Measurements from ENCODE around the gene CDK5R1.

The CDK5R1 gene

GRCh38 chr17:32492264-32492589, 5.4 kb downstream of the CDK5R1 start:
- peak in 1 of 58 donors; percentile 47 for DNase-seq

- no peak for DNase-seq
Observed at GRCh38 chr17:32492648-32493289, 6.0 kb downstream of the CDK5R1 start.

- DNase-seq, result no peak
Observed at GRCh38 chr17:32493571-32493970, 6.8 kb downstream of the CDK5R1 start.

- DNase-seq, result no peak
Observed at GRCh38 chr17:32493976-32494513, 7.3 kb downstream of the CDK5R1 start.

- DNase-seq, result peak in 45 of 58 donors; percentile 20 to 79 (median 53)
Observed at GRCh38 chr17:32494621-32495358, 8.0 kb downstream of the CDK5R1 start.

- DNase-seq, result peak in 33 of 58 donors; percentile 18 to 69 (median 40)
Observed at GRCh38 chr17:32495359-32496231, 8.8 kb downstream of the CDK5R1 start.

GRCh38 chr17:32496395-32497073, 9.7 kb downstream of the CDK5R1 start:
- DNase-seq, result no peak

- no peak for DNase-seq
Observed at GRCh38 chr17:32497431-32498205, 10.8 kb downstream of the CDK5R1 start.

GRCh38 chr17:32498391-32498790, 11.6 kb downstream of the CDK5R1 start:
- DNase-seq, result no peak

- no peak for DNase-seq
Observed at GRCh38 chr17:32502013-32502412, 15.2 kb downstream of the CDK5R1 start.

GRCh38 chr17:32502710-32503109, 15.9 kb downstream of the CDK5R1 start:
- no peak for DNase-seq

- peak in 1 of 58 donors; percentile 19 for DNase-seq
Observed at GRCh38 chr17:32503251-32504165, 16.7 kb downstream of the CDK5R1 start.

- peak in 1 of 58 donors; percentile 27 for DNase-seq
Observed at GRCh38 chr17:32504166-32504990, 17.6 kb downstream of the CDK5R1 start.

- no peak for DNase-seq
Observed at GRCh38 chr17:32508926-32509325, 22.1 kb downstream of the CDK5R1 start.

GRCh38 chr17:32510466-32510865, 23.7 kb downstream of the CDK5R1 start:
- no peak for DNase-seq

GRCh38 chr17:32512328-32512727, 25.5 kb downstream of the CDK5R1 start:
- DNase-seq, result no peak

- DNase-seq, result no peak
Observed at GRCh38 chr17:32513579-32513978, 26.8 kb downstream of the CDK5R1 start.

GRCh38 chr17:32514606-32515005, 27.8 kb downstream of the CDK5R1 start:
- DNase-seq, result peak in 1 of 58 donors; percentile 11

All from anterior cingulate cortex (tissue), 58 donors.